Natural killer cell (primary cell): Measurements from ENCODE around the gene DOC2A. TPM values are rescaled to one million over a fixed set of nuclear protein-coding genes. Genes with fewer than 3 reads are reported as not detected.

Experiments used
- ATAC-seq, 3 donors: fragments of 150-1000 bp in 2 of 3; fragments of 200-7000 bp in 1 of 3; cut with Tn5 transposase; 1 replicate in 1 of 3; 2 replicates in 2 of 3; pipeline ENCODE4 v1.10.0; 2021; ENCODE audit warnings: mild to moderate bottlenecking in 2 of 3, moderate library complexity in 2 of 3
- DNase-seq, 2 donors: peaks; one replicate each; pipeline versions ENCODE4 v3.0.0 to v3.0.0-alpha.2; 2013 to 2021; ENCODE audit warnings: mixed read lengths in 1 of 2
- H3K27ac ChIP-seq: one replicate; pipeline ENCODE4 v1.5.1; 2013; ENCODE audit warnings: mild to moderate bottlenecking, low read length
- H3K27me3 ChIP-seq: one replicate; pipeline ENCODE4 v1.6.1; 2013; ENCODE audit warnings: low read length; ENCODE audit not compliant: control insufficient read depth, insufficient read depth
- H3K36me3 ChIP-seq: one replicate; pipeline ENCODE4 v1.6.1; 2013; ENCODE audit warnings: low read length; ENCODE audit not compliant: control insufficient read depth, insufficient read depth
- H3K4me1 ChIP-seq: one replicate; pipeline ENCODE4 v1.6.1; 2013; ENCODE audit warnings: low read length; ENCODE audit not compliant: control insufficient read depth, insufficient read depth
- H3K4me3 ChIP-seq: one replicate; pipeline ENCODE4 v1.5.1; 2013; ENCODE audit warnings: low read length
- H3K9me3 ChIP-seq: one replicate; pipeline ENCODE4 v1.6.1; 2013; ENCODE audit warnings: low read length; ENCODE audit not compliant: control insufficient read depth, insufficient read depth
- H3K27ac Mint-ChIP-seq, 2 donors: one replicate each; pipeline ENCODE4 v1.8.0; 2022; ENCODE audit warnings: mild to moderate bottlenecking in 2 of 2, mixed read lengths in 2 of 2, moderate library complexity in 1 of 2
- H3K27me3 Mint-ChIP-seq, 2 donors: one replicate each; pipeline ENCODE4 v1.8.0; 2022; ENCODE audit warnings: low read depth in 2 of 2, mixed read lengths in 2 of 2
- H3K36me3 Mint-ChIP-seq: one replicate; pipeline ENCODE4 v1.8.0; 2022; ENCODE audit warnings: mixed read lengths
- H3K4me1 Mint-ChIP-seq, 2 donors: one replicate each; pipeline ENCODE4 v1.8.0; 2022; ENCODE audit warnings: mixed read lengths in 2 of 2
- H3K4me3 Mint-ChIP-seq: one replicate; pipeline ENCODE4 v1.8.0; 2022; ENCODE audit warnings: mild to moderate bottlenecking, moderate library complexity, mixed read lengths
- H3K9me3 Mint-ChIP-seq, 2 donors: one replicate each; pipeline ENCODE4 v1.8.0; 2022; ENCODE audit warnings: mixed read lengths in 2 of 2
- WGBS: methylation state at CpG from one replicate; pipeline ENCODE4 v1.1.7; 2013; ENCODE audit warnings: missing lambda C conversion rate; ENCODE audit not compliant: insufficient coverage; 5-methylcytosine and 5-hydroxymethylcytosine counted together
- intact Hi-C: fragments of 100-400 bp; cut with micrococcal nuclease; formaldehyde crosslinking; loops from one replicate; pipeline ENCODE4 v1.14.2; 2022
- total RNA-seq, 4 donors: library from RNA; stranded (reverse); fragments of 120-200 nt in 1 of 4; gene quantifications; one replicate each; pipeline versions ENCODE4 v1.2.3 to v1.2.4, GENCODE V29; 2013 to 2022
- TF ChIP-seq, protein P1 (sequence below): fragments of 200-600 bp; IDR thresholded peaks from one replicate; pipeline ENCODE4 v1.8.0; 2022; ENCODE audit warnings: antibody characterized with exemption

Gene DOC2A
- total RNA-seq, 3 donors from 2014 or later (not counting 1 experiment from before 2014, with no cell fraction given): not detected

DNA sequence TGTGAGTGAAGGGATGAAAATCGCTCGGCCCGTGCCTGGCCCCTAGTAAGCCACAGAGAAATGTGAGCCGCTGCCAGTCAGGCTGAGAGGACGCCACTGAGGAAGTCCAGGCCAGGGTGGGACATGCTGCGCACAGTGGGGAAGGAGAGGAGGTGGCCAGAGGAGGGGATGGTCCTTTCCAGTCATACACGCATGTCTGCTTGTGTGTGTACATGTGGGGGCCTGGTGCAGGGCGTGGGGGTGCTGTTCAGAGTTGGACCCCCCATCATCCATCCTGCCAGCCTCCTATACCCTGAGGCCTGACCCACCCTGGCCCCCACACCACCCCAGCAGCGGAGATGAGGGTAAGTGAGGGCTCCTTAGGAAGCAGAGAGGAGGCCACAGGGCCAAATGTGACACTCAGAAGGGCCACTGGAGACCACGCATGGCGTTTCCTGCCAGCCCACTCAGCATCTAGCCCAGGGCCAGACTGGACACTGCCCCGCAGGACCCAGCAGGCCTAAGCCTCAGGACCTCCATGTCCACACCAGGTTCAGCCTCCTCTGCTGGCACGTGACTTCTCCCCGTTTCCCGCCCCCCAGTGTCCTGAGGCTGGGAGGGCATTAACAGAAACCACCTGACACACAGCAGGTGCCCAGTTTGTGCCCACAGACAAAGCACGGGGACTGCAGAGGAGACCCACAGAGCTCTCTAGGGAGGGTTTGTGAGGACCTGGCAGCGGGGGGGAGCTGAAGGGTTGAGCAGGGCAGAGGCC, 7.0 kb downstream of the DOC2A start:
- Histone ChIP-seq H3K4me1 (peaks cover 2% of the 10 kb centered on the region), H3K36me3 (peaks cover 19% of the 10 kb centered on the region), H3K9me3 (no peaks in the 10 kb centered on the region), H3K4me3 (no peak overlapping the region), H3K27me3 (no peaks in the 10 kb centered on the region), H3K27ac (no peak overlapping the region)
- H3K36me3 Mint-ChIP-seq: no peaks in the 10 kb centered on the region
- WGBS: 88% methylated on average over 15 of the region's 17 CpGs
- DNase-seq: no peak
- no peak overlapping the region for H3K4me3 Mint-ChIP-seq
- no peak for ATAC-seq
- peaks cover 0 to 3% of the 10 kb centered on the region in 2 donors for H3K27me3 Mint-ChIP-seq
- H3K4me1 Mint-ChIP-seq: peaks cover 0 to 26% of the 10 kb centered on the region in 2 donors
- TF ChIP-seq, protein P1, sequence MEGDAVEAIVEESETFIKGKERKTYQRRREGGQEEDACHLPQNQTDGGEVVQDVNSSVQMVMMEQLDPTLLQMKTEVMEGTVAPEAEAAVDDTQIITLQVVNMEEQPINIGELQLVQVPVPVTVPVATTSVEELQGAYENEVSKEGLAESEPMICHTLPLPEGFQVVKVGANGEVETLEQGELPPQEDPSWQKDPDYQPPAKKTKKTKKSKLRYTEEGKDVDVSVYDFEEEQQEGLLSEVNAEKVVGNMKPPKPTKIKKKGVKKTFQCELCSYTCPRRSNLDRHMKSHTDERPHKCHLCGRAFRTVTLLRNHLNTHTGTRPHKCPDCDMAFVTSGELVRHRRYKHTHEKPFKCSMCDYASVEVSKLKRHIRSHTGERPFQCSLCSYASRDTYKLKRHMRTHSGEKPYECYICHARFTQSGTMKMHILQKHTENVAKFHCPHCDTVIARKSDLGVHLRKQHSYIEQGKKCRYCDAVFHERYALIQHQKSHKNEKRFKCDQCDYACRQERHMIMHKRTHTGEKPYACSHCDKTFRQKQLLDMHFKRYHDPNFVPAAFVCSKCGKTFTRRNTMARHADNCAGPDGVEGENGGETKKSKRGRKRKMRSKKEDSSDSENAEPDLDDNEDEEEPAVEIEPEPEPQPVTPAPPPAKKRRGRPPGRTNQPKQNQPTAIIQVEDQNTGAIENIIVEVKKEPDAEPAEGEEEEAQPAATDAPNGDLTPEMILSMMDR: no peak
- H3K9me3 Mint-ChIP-seq: no peaks in the 10 kb centered on the region
- H3K27ac Mint-ChIP-seq: no peak overlapping the region
- intact Hi-C loops: no loop called here

DNA sequence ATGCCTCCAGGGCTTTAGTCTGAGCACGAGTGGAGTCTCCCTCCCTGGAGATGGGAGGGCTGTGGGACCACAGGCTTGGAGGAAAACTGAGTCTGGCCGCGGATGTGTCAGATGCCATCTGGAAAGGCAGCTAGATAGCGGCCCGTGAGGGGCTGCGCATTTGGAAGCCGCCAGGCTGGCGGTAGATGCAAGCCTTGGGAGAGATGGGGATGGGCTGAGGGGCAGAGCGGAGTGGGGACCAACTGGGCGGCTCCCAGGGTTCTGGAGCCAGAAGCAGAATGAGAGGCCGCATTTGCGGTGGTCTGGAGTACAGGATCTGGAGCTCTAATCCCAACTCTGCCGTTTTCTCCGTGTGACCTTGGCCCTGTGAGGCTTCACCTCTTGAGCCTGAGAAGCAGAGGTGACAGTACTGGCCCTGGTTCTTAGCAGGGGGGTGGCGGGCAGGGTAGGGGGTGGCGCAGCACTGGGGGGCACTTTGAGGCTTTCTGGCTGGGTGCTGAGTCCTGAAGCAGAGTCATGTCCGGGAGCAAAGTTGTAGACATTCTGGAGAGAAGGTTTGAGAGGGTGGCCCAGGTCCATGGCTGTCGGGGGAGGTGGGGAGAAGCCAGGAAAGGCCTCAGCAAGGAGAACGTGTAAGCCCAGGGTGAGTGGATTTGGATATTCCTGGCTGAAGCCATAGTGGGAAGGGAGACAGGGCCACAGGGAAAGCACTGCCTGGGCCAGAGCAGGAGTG, 8.0 kb downstream of the DOC2A start:
- no peaks in the 10 kb centered on the region for H3K9me3 Mint-ChIP-seq
- intact Hi-C loops: no loop called here
- peaks cover 2% of the 10 kb centered on the region for H3K4me1 ChIP-seq
- no peak for DNase-seq
- H3K4me3 Mint-ChIP-seq: no peak overlapping the region
- H3K27ac Mint-ChIP-seq: peak overlapping the region in 1 of 2 donors; percentile 54
- 92% methylated on average over 19 of the region's 19 CpGs for WGBS
- H3K27ac ChIP-seq: no peak overlapping the region
- H3K27me3 Mint-ChIP-seq: no peaks in the 10 kb centered on the region
- no peaks in the 10 kb centered on the region for H3K9me3 ChIP-seq
- no peak overlapping the region for H3K4me3 ChIP-seq
- TF ChIP-seq, protein P1: no peak
- no peak for ATAC-seq
- no peaks in the 10 kb centered on the region for H3K27me3 ChIP-seq
- H3K4me1 Mint-ChIP-seq: peaks cover 0 to 26% of the 10 kb centered on the region in 2 donors
- H3K36me3 Mint-ChIP-seq: no peaks in the 10 kb centered on the region
- peaks cover 19% of the 10 kb centered on the region for H3K36me3 ChIP-seq

DNA sequence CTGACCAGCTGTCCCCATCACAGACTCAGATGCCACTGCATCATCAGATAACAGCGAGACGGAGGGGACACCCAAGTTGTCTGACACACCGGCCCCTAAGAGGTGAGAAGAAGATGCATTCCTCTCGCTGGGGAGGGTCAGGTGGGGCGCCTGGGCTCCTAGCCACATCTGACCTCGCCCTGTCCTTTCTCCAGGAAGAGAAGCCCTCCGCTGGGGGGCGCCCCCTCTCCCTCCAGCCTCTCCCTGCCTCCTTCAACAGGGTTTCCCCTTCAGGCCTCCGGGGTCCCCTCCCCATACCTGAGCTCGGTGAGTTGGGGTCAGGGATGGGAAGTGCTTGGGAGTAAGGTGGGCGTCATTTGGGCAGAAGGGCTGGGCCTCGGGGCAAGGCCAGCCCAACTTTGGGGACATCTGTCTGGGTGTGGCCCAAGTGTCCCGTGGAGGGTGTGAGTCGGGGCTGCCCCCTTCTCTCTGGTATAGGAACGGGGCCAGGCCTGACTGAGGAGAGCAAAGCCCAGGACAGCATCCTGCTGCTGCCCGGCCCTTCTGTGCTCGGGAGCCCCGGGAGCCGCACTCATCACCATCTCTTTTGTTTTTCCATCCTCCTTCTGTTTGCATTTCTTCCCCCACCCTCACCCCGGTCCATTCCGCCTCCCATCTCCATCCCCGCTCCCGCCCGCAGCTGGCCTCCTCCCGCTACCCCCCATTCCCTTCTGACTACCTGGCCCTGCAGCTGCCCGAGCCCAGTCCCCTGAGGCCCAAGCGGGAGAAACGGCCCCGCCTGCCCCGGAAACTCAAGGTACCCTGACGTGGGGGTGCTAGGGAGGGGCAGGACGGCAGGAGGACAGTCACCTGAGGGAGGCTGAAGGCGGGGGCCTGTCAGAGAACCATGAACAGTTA, 9.8 kb downstream of the DOC2A start:
- intact Hi-C loops: no loop called here
- Histone ChIP-seq H3K36me3 (peaks cover 19% of the 10 kb centered on the region), H3K4me1 (peaks cover 11% of the 10 kb centered on the region), H3K27me3 (no peaks in the 10 kb centered on the region), H3K27ac (no peak overlapping the region), H3K9me3 (no peaks in the 10 kb centered on the region), H3K4me3 (no peak overlapping the region)
- WGBS: 95% methylated on average over 30 of the region's 33 CpGs
- no peak for DNase-seq
- TF ChIP-seq, protein P1: no peak
- no peaks in the 10 kb centered on the region for H3K36me3 Mint-ChIP-seq
- H3K27ac Mint-ChIP-seq: no peak overlapping the region
- H3K27me3 Mint-ChIP-seq: no peaks in the 10 kb centered on the region
- no peaks in the 10 kb centered on the region for H3K9me3 Mint-ChIP-seq
- peaks cover 11 to 37% of the 10 kb centered on the region in 2 donors for H3K4me1 Mint-ChIP-seq
- H3K4me3 Mint-ChIP-seq: no peak overlapping the region
- no peak for ATAC-seq
